Naive thymus-derived CD4-positive, alpha-beta T cell (primary cell): ENCODE measurements around the gene POMT1. TPM values are rescaled to one million over a fixed set of nuclear protein-coding genes. Genes with fewer than 3 reads are reported as not detected.
"Not testable (repeated sequence)": the region's sequence is repeated elsewhere in the genome, so short reads cannot be mapped to it uniquely, and the experiment has no call there.

Source experiments
- ATAC-seq: fragments of 150-1000 bp; cut with Tn5 transposase; 2 replicates; pipeline ENCODE4 v1.10.0; 2021; ENCODE audit warnings: mild to moderate bottlenecking, moderate library complexity
- CTCF ChIA-PET: fragments of 350-600 bp; sonication (Branson Sonifier 250); formaldehyde crosslinking; loops from one replicate; lab custom pipeline; 2021; ENCODE audit warnings: antibody characterized with exemption; lab: Charles Lee
- POLR2A ChIA-PET: fragments of 350-600 bp; sonication (Branson Sonifier 250); formaldehyde crosslinking; loops from one replicate; lab custom pipeline; 2021; ENCODE audit warnings: antibody characterized with exemption, inconsistent platforms; lab: Charles Lee
- DNase-seq, 9 donors: peaks; one replicate each; pipeline versions ENCODE4 v3.0.0 to v3.0.0-alpha.2; 2020 to 2022; ENCODE audit warnings: mixed read lengths in 1 of 9
- H3K27ac ChIP-seq: one replicate; pipeline ENCODE4 v1.7.0; 2013; ENCODE audit warnings: mild to moderate bottlenecking, low read depth, low read length, moderate library complexity
- H3K27me3 ChIP-seq, 2 donors: one replicate each; pipeline ENCODE4 v1.7.0; 2013; ENCODE audit warnings: low read length in 2 of 2, mild to moderate bottlenecking in 2 of 2, moderate library complexity in 2 of 2; ENCODE audit not compliant: control insufficient read depth in 2 of 2, insufficient read depth in 2 of 2
- H3K36me3 ChIP-seq, 3 experiments: 1 replicate in 2 of 3; 2 replicates in 1 of 3; pipeline ENCODE4 v1.7.0; 2013; ENCODE audit warnings: low read length in 3 of 3, mild to moderate bottlenecking in 3 of 3, moderate library complexity in 1 of 3; ENCODE audit not compliant: insufficient read depth in 3 of 3, control insufficient read depth in 2 of 3
- H3K4me1 ChIP-seq, 2 donors: one replicate each; pipeline ENCODE4 v1.7.0; 2013; ENCODE audit warnings: low read length in 2 of 2, mild to moderate bottlenecking in 2 of 2, moderate library complexity in 1 of 2; ENCODE audit not compliant: control insufficient read depth in 2 of 2, insufficient read depth in 2 of 2
- H3K4me3 ChIP-seq: 2 replicates; pipeline ENCODE4 v1.7.0; 2013; ENCODE audit warnings: mild to moderate bottlenecking, low read length
- H3K9me3 ChIP-seq, 3 experiments: 1 replicate in 2 of 3; 2 replicates in 1 of 3; pipeline ENCODE4 v1.7.0; 2013; ENCODE audit warnings: low read length in 3 of 3; ENCODE audit not compliant: control insufficient read depth in 2 of 3
- H3K27ac Mint-ChIP-seq, 9 donors: one replicate each; pipeline ENCODE4 v1.8.0; 2020 to 2022; ENCODE audit warnings: mixed read lengths in 9 of 9, mild to moderate bottlenecking in 8 of 9, moderate library complexity in 5 of 9, inconsistent platforms in 2 of 9
- H3K27me3 Mint-ChIP-seq, 5 donors: one replicate each; pipeline ENCODE4 v1.8.0; 2021 to 2022; ENCODE audit warnings: mixed read lengths in 5 of 5, mild to moderate bottlenecking in 1 of 5
- H3K36me3 Mint-ChIP-seq, 5 donors: one replicate each; pipeline ENCODE4 v1.8.0; 2020 to 2022; ENCODE audit warnings: mixed read lengths in 5 of 5, mild to moderate bottlenecking in 3 of 5, inconsistent platforms in 1 of 5
- H3K4me1 Mint-ChIP-seq, 7 donors: one replicate each; pipeline ENCODE4 v1.8.0; 2020 to 2022; ENCODE audit warnings: mixed read lengths in 7 of 7, mild to moderate bottlenecking in 3 of 7, inconsistent platforms in 1 of 7
- H3K4me3 Mint-ChIP-seq, 10 donors: one replicate each; pipeline ENCODE4 v1.8.0; 2020 to 2022; ENCODE audit warnings: mild to moderate bottlenecking in 10 of 10, mixed read lengths in 10 of 10, moderate library complexity in 6 of 10, inconsistent platforms in 2 of 10
- H3K9me3 Mint-ChIP-seq, 11 donors: one replicate each; pipeline ENCODE4 v1.8.0; 2020 to 2022; ENCODE audit warnings: mixed read lengths in 11 of 11, mild to moderate bottlenecking in 4 of 11, inconsistent platforms in 1 of 11, moderate library complexity in 1 of 11
- intact Hi-C, 2 donors: fragments of 100-400 bp; cut with micrococcal nuclease; formaldehyde crosslinking; loops; one replicate each; pipeline ENCODE4 v1.15.1; 2023
- polyA plus RNA-seq, 2 donors: library from polyadenylated mRNA; unstranded; fragments of 300-500 nt; fragmentation: Illumina TruSeq; gene quantifications; one replicate each; pipeline ENCODE4 v1.2.3, GENCODE V29; 2021
- total RNA-seq, 6 experiments: library from RNA in 5 of 6; stranded (reverse) in 5 of 6; gene quantifications; 1 replicate in 5 of 6; 2 replicates in 1 of 6; pipeline ENCODE4 v1.2.3 and lab custom pipeline; 2021 to 2026

Gene POMT1
- total and polyA plus RNA-seq, 7 experiments from 2014 or later = 13.3 to 55.8 (median 41.0) TPM

- H3K4me1 ChIP-seq = peaks cover 0 to 16% of the 10 kb centered on the region in 2 donors
- no peak overlapping the region for H3K27ac ChIP-seq
- H3K4me1 Mint-ChIP-seq = peaks cover 5 to 26% (median 17%) of the 10 kb centered on the region in 7 donors
- intact Hi-C loops = loop anchor here in 1 of 2 donors (2.0 kb wide), 1 partner anchor 33 kb away; no protein-coding TSS in a partner anchor
- H3K27me3 ChIP-seq = peaks cover 0 to 4% of the 10 kb centered on the region in 2 donors
- peak overlapping the region in 1 of 9 donors; percentile 77 for H3K27ac Mint-ChIP-seq
- POLR2A ChIA-PET = no interaction called here
- CTCF ChIA-PET = interaction anchor here (0.7 kb wide), 1 partner anchor 13 kb away, joined by 4 read pairs; no protein-coding TSS in a partner anchor
- peaks cover 0 to 52% (median 23%) of the 10 kb centered on the region in 11 donors for H3K9me3 Mint-ChIP-seq
- H3K36me3 Mint-ChIP-seq = peaks cover 4 to 22% (median 10%) of the 10 kb centered on the region in 5 donors
- no peak overlapping the region for H3K4me3 ChIP-seq
- no peaks in the 10 kb centered on the region for H3K36me3 ChIP-seq
- ATAC-seq = no peak
- peak overlapping the region in 9 of 10 donors; percentile 12 to 86 (median 72) for H3K4me3 Mint-ChIP-seq
- no peak for DNase-seq
- peaks cover 0 to 24% (median 3%) of the 10 kb centered on the region in 3 experiments for H3K9me3 ChIP-seq
- H3K27me3 Mint-ChIP-seq = peaks cover 36 to 72% (median 42%) of the 10 kb centered on the region in 5 donors
These were observed 43.1 kb downstream of the POMT1 start for GRCh38 chr9:131545786-131546335.

GRCh38 chr9:131546336-131547084, 43.8 kb downstream of the POMT1 start:
- H3K9me3 ChIP-seq = peaks cover 0 to 24% (median 3%) of the 10 kb centered on the region in 3 experiments

GRCh38 chr9:131549186-131549585, 46.5 kb downstream of the POMT1 start:
- ATAC-seq, DNase-seq, H3K27me3 ChIP-seq, CTCF ChIA-PET, H3K9me3 ChIP-seq, intact Hi-C loops, H3K4me3 ChIP-seq, POLR2A ChIA-PET, H3K27ac ChIP-seq, H3K36me3 ChIP-seq: not testable (repeated sequence)
- peak overlapping the region in 1 of 9 donors; percentile 15 for H3K27ac Mint-ChIP-seq
- H3K27me3 Mint-ChIP-seq = peaks cover 48 to 83% (median 58%) of the 10 kb centered on the region in 5 donors
- peak overlapping the region in 2 of 10 donors; percentile 9 to 27 for H3K4me3 Mint-ChIP-seq
- H3K9me3 Mint-ChIP-seq = peaks cover 0 to 31% (median 10%) of the 10 kb centered on the region in 11 donors
- peaks cover 5 to 23% (median 16%) of the 10 kb centered on the region in 7 donors for H3K4me1 Mint-ChIP-seq
- peaks cover 3 to 22% (median 10%) of the 10 kb centered on the region in 5 donors for H3K36me3 Mint-ChIP-seq
- H3K4me1 ChIP-seq = peaks cover 0 to 16% of the 10 kb centered on the region in 2 donors

More at GRCh38 chr9:131546336-131547084, 43.8 kb downstream of the POMT1 start:
- Histone ChIP-seq H3K27me3 (peaks cover 0 to 4% of the 10 kb centered on the region in 2 donors), H3K4me3 (peak overlapping the region; percentile 47), H3K4me1 (peaks cover 0 to 16% of the 10 kb centered on the region in 2 donors), H3K36me3 (no peaks in the 10 kb centered on the region), H3K27ac (no peak overlapping the region)
- ChIA-PET CTCF (interaction anchor here (0.9 kb wide), 1 partner anchor 13 kb away, joined by 3 read pairs; no protein-coding TSS in a partner anchor), POLR2A (interaction anchor here (0.6 kb wide), 1 partner anchor 143 kb away, joined by 6 read pairs; no protein-coding TSS in a partner anchor)
- DNase-seq (peak in 1 of 9 donors; percentile 17), ATAC-seq (no peak)
- intact Hi-C loops = loop anchor here in 1 of 2 donors (2.0 kb wide), 1 partner anchor 32 kb away; no protein-coding TSS in a partner anchor
- Mint-ChIP-seq H3K9me3 (peaks cover 0 to 52% (median 23%) of the 10 kb centered on the region in 11 donors), H3K36me3 (peaks cover 4 to 22% (median 10%) of the 10 kb centered on the region in 5 donors), H3K4me1 (peaks cover 5 to 26% (median 16%) of the 10 kb centered on the region in 7 donors), H3K27me3 (peaks cover 36 to 75% (median 47%) of the 10 kb centered on the region in 5 donors), H3K27ac (peak overlapping the region in 1 of 9 donors; percentile 29), H3K4me3 (peak overlapping the region; percentile 69 to 86 (median 82))

GRCh38 chr9:131550465-131550864, 47.7 kb downstream of the POMT1 start:
- H3K9me3 ChIP-seq, H3K4me3 Mint-ChIP-seq, ATAC-seq, CTCF ChIA-PET, H3K27me3 ChIP-seq, DNase-seq, H3K27ac Mint-ChIP-seq, POLR2A ChIA-PET, intact Hi-C loops, H3K27ac ChIP-seq, H3K36me3 ChIP-seq, H3K4me3 ChIP-seq: not testable (repeated sequence)
- Mint-ChIP-seq H3K4me1 (peaks cover 7 to 23% (median 13%) of the 10 kb centered on the region in 7 donors), H3K27me3 (peaks cover 52 to 80% (median 61%) of the 10 kb centered on the region in 5 donors), H3K36me3 (peaks cover 0 to 22% (median 6%) of the 10 kb centered on the region in 5 donors), H3K9me3 (peaks cover 0 to 23% (median 5%) of the 10 kb centered on the region in 11 donors)
- H3K4me1 ChIP-seq = peaks cover 0 to 13% of the 10 kb centered on the region in 2 donors

GRCh38 chr9:131552030-131552429, 49.3 kb downstream of the POMT1 start:
- Histone ChIP-seq H3K4me3 (no peak overlapping the region), H3K36me3 (no peaks in the 10 kb centered on the region), H3K27ac (no peak overlapping the region), H3K4me1 (no peaks in the 10 kb centered on the region), H3K27me3 (peaks cover under 1 to 3% of the 10 kb centered on the region in 2 donors), H3K9me3 (no peaks in the 10 kb centered on the region)
- no peak overlapping the region for H3K4me3 Mint-ChIP-seq
- H3K27ac Mint-ChIP-seq = no peak overlapping the region
- no peak for DNase-seq
- intact Hi-C loops = no loop called here
- CTCF ChIA-PET = no interaction called here
- no peak for ATAC-seq
- H3K36me3 Mint-ChIP-seq = peaks cover 0 to 25% (median 10%) of the 10 kb centered on the region in 5 donors
- peaks cover 4 to 23% (median 13%) of the 10 kb centered on the region in 7 donors for H3K4me1 Mint-ChIP-seq
- POLR2A ChIA-PET = no interaction called here
- peaks cover 0 to 23% (median 5%) of the 10 kb centered on the region in 11 donors for H3K9me3 Mint-ChIP-seq
- H3K27me3 Mint-ChIP-seq = peaks cover 57 to 83% (median 67%) of the 10 kb centered on the region in 5 donors

GRCh38 chr9:131554087-131554842, 51.5 kb downstream of the POMT1 start:
- peaks cover 0 to 6% (median 0%) of the 10 kb centered on the region in 11 donors for H3K9me3 Mint-ChIP-seq
- peaks cover 34 to 61% (median 45%) of the 10 kb centered on the region in 5 donors for H3K27me3 Mint-ChIP-seq
- H3K4me3 ChIP-seq = no peak overlapping the region
- peak overlapping the region in 1 of 10 donors; percentile 49 for H3K4me3 Mint-ChIP-seq
- POLR2A ChIA-PET = no interaction called here
- H3K27ac ChIP-seq = no peak overlapping the region
- peaks cover 0 to 3% of the 10 kb centered on the region in 2 donors for H3K27me3 ChIP-seq
- DNase-seq = no peak
- intact Hi-C loops = no loop called here
- no peak for ATAC-seq
- no peaks in the 10 kb centered on the region for H3K36me3 ChIP-seq
- H3K36me3 Mint-ChIP-seq = peaks cover 0 to 7% (median 0%) of the 10 kb centered on the region in 5 donors
- H3K4me1 ChIP-seq = no peaks in the 10 kb centered on the region
- H3K9me3 ChIP-seq = no peaks in the 10 kb centered on the region
- CTCF ChIA-PET = no interaction called here
- no peak overlapping the region for H3K27ac Mint-ChIP-seq
- peaks cover 0 to 5% (median under 1%) of the 10 kb centered on the region in 7 donors for H3K4me1 Mint-ChIP-seq
